Kidney (tissue), 14 donors: Measurements from ENCODE around the gene UBA1. TPM values are rescaled to one million over a fixed set of nuclear protein-coding genes. Genes with fewer than 3 reads are reported as not detected.

Experiments
- DNase-seq, 5 donors: peaks; one replicate each; pipeline ENCODE4 v3.0.0-alpha.2; 2013 to 2020
- FAIRE-seq: peaks from 2 replicates; lab custom pipeline; 2012; peaks lifted over from hg19 to GRCh38; lab: Jason Lieb, UNC
- H3K27ac ChIP-seq, 2 donors: one replicate each; pipeline ENCODE4 v1.7.0; 2013; ENCODE audit warnings: low read depth in 2 of 2, low read length in 2 of 2, inconsistent platforms in 1 of 2
- H3K27me3 ChIP-seq: one replicate; pipeline ENCODE4 v1.7.1; 2013; ENCODE audit warnings: low read length, inconsistent platforms; ENCODE audit not compliant: control insufficient read depth, insufficient read depth
- H3K36me3 ChIP-seq, 3 donors: one replicate each; pipeline versions ENCODE4 v1.7.0 to v1.7.1; 2013; ENCODE audit warnings: low read length in 3 of 3, control low read depth in 1 of 3, inconsistent platforms in 1 of 3; ENCODE audit not compliant: insufficient read depth in 3 of 3, control insufficient read depth in 2 of 3
- H3K4me1 ChIP-seq, 3 donors: one replicate each; pipeline versions ENCODE4 v1.7.0 to v1.7.1; 2013; ENCODE audit warnings: low read length in 3 of 3, inconsistent platforms in 1 of 3, low read depth in 1 of 3; ENCODE audit not compliant: control insufficient read depth in 2 of 3, insufficient read depth in 2 of 3
- H3K4me3 ChIP-seq, 3 donors: one replicate each; pipeline versions ENCODE4 v1.7.0 to v1.8.1; 2013; ENCODE audit warnings: low read length in 3 of 3, control low read depth in 1 of 3, inconsistent platforms in 1 of 3
- H3K9ac ChIP-seq, 3 donors: one replicate each; pipeline versions ENCODE4 v1.7.0 to v1.7.1; 2013; ENCODE audit warnings: low read length in 3 of 3, control low read depth in 1 of 3, inconsistent platforms in 1 of 3
- H3K9me3 ChIP-seq, 3 donors: one replicate each; pipeline versions ENCODE4 v1.7.0 to v1.7.1; 2013; ENCODE audit warnings: low read length in 3 of 3, control low read depth in 1 of 3, inconsistent platforms in 1 of 3; ENCODE audit not compliant: control insufficient read depth in 2 of 3, insufficient read depth in 1 of 3
- CTCF ChIP-seq: IDR thresholded peaks from 3 replicates; pipeline ENCODE4 v1.5.1; 2012; ENCODE audit warnings: mild to moderate bottlenecking, moderate library complexity, borderline replicate concordance; ENCODE audit not compliant: insufficient read depth; ENCODE audit errors: extremely low read depth
- intact Hi-C: fragments of 100-400 bp; cut with DNase I; formaldehyde crosslinking; loops from one replicate; pipeline ENCODE4 v1.11.1; 2022
- polyA plus RNA-seq: library from polyadenylated mRNA; stranded (reverse); fragments of 350-450 nt; fragmentation: Illumina TruSeq; extraction: RNeasy Lipid Tissue Mini Kit (QIAGEN cat#74804); gene quantifications from one replicate; pipeline ENCODE4 v1.2.3, GENCODE V29; 2014; ENCODE audit warnings: low read depth, low replicate concordance; ENCODE audit not compliant: insufficient read depth
- total RNA-seq: library from RNA; stranded (reverse); fragmentation: NEBNext Ultra II Directional; extraction: Animal tissue kit (Norgen Biotek cat#: 25700); gene quantifications from one replicate; pipeline ENCODE4 v1.2.1, GENCODE V29; 2021
- donor health status: control.
- donor health status: control.
- donor health status: control.
- donor health status: control.
- donor health status: control.
- donor health status: DM: yes; HTN: yes; CAD: no.
- donor health status: Normal renal cell carcinoma (clear cell type).

UBA1 gene
- total and polyA plus RNA-seq, 2 donors from 2014 or later: 155 to 218 TPM

GRCh38 chrX:47201345-47201944 lies 7.8 kb downstream of the UBA1 start:
- Histone ChIP-seq H3K9ac (no peak overlapping the region), H3K9me3 (no peaks in the 10 kb centered on the region), H3K36me3 (peaks cover 19 to 61% (median 29%) of the 10 kb centered on the region in 3 donors), H3K4me1 (peaks cover 0 to 23% (median 15%) of the 10 kb centered on the region in 3 donors), H3K4me3 (no peak overlapping the region), H3K27ac (no peak overlapping the region), H3K27me3 (no peaks in the 10 kb centered on the region)
- intact Hi-C loops: no loop called here
- FAIRE-seq: no peak
- DNase-seq: no peak
- no peak for TF ChIP-seq CTCF

DNA sequence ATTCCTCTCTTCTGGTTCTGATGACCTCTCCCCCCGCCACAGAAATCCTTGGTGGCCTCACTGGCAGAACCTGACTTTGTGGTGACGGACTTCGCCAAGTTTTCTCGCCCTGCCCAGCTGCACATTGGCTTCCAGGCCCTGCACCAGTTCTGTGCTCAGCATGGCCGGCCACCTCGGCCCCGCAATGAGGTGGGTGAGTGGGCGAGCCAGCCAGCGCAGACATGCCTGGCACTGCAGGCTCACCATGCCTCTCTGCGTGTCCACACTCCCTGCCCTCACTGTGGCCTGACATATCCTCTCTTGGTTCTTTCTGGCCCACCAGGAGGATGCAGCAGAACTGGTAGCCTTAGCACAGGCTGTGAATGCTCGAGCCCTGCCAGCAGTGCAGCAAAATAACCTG lies 8.7 kb downstream of the UBA1 start:
- intact Hi-C loops: no loop called here
- H3K4me3 ChIP-seq: no peak overlapping the region
- no peaks in the 10 kb centered on the region for H3K9me3 ChIP-seq
- H3K27me3 ChIP-seq: no peaks in the 10 kb centered on the region
- DNase-seq: no peak
- peaks cover 0 to 15% (median 7%) of the 10 kb centered on the region in 3 donors for H3K4me1 ChIP-seq
- H3K27ac ChIP-seq: no peak overlapping the region
- peaks cover 24 to 68% (median 33%) of the 10 kb centered on the region in 3 donors for H3K36me3 ChIP-seq
- H3K9ac ChIP-seq: no peak overlapping the region
- no peak for FAIRE-seq
- no peak for TF ChIP-seq CTCF

- intact Hi-C loops: no loop called here
- no peak for FAIRE-seq
- Histone ChIP-seq H3K4me1 (peaks cover 0 to 9% (median 2%) of the 10 kb centered on the region in 3 donors), H3K27ac (no peak overlapping the region), H3K36me3 (peaks cover 28 to 74% (median 35%) of the 10 kb centered on the region in 3 donors), H3K9me3 (no peaks in the 10 kb centered on the region), H3K4me3 (no peak overlapping the region), H3K9ac (no peak overlapping the region), H3K27me3 (no peaks in the 10 kb centered on the region)
- no peak for TF ChIP-seq CTCF
- DNase-seq: no peak
Measured at GRCh38 chrX:47202877-47203276, 9.2 kb downstream of the UBA1 start.

- H3K9ac ChIP-seq: no peak overlapping the region
- H3K4me3 ChIP-seq: no peak overlapping the region
- H3K27me3 ChIP-seq: no peaks in the 10 kb centered on the region
- H3K9me3 ChIP-seq: no peaks in the 10 kb centered on the region
- FAIRE-seq (no peak), DNase-seq (peak in 1 of 5 donors; percentile 15)
- H3K36me3 ChIP-seq: peaks cover 26 to 73% (median 35%) of the 10 kb centered on the region in 3 donors
- intact Hi-C loops: no loop called here
- no peaks in the 10 kb centered on the region for H3K4me1 ChIP-seq
- no peak overlapping the region for H3K27ac ChIP-seq
- TF ChIP-seq CTCF: no peak
Measured at GRCh38 chrX:47204970-47205369, 11.3 kb downstream of the UBA1 start.
